ENCODE measurements around the gene XXYLT1. TPM values are rescaled to one million over a fixed set of nuclear protein-coding genes. Genes with fewer than 3 reads are reported as not detected.

Gene XXYLT1
- total RNA-seq, 1 donor from 2014 or later = 7.6 TPM

GRCh38 chr3:195203606-195204005 lies 67.4 kb downstream of the XXYLT1 start:
- ChIA-PET POLR2A (interaction anchor here (0.7 kb wide), 1 partner anchor 105 kb away, joined by 5 read pairs; no protein-coding TSS in a partner anchor), CTCF (no interaction called here)
- DNase-seq = no peak
- TF ChIP-seq CTCF (IDR thresholded peaks at IDR 0.05) = no peak
- Mint-ChIP-seq H3K36me3 (ENCODE audit: low read depth) (no peaks in the 10 kb centered on the region), H3K4me3 (no peak overlapping the region), H3K27ac (no peak overlapping the region), H3K9me3 (no peaks in the 10 kb centered on the region), H3K27me3 (no peaks in the 10 kb centered on the region), H3K4me1 (peaks cover 27% of the 10 kb centered on the region)
- intact Hi-C loops (cut with micrococcal nuclease) = loop anchor here (2.0 kb wide), 1 partner anchor 17 kb away; no protein-coding TSS in a partner anchor
- ATAC-seq (ENCODE audit: low read depth) = no peak

- CTCF ChIA-PET = no interaction called here
- H3K36me3 Mint-ChIP-seq (ENCODE audit: low read depth) = no peaks in the 10 kb centered on the region
- ATAC-seq (ENCODE audit: low read depth) (no peak), DNase-seq (no peak)
- no peaks in the 10 kb centered on the region for H3K9me3 Mint-ChIP-seq
- intact Hi-C loops (cut with micrococcal nuclease) = no loop called here
- no peak overlapping the region for H3K4me3 Mint-ChIP-seq
- no peaks in the 10 kb centered on the region for H3K27me3 Mint-ChIP-seq
- POLR2A ChIA-PET = no interaction called here
- H3K27ac Mint-ChIP-seq = no peak overlapping the region
- H3K4me1 Mint-ChIP-seq = peaks cover 30% of the 10 kb centered on the region
- no peak for TF ChIP-seq CTCF (IDR thresholded peaks at IDR 0.05)
Observed at GRCh38 chr3:195201295-195201694, 69.7 kb downstream of the XXYLT1 start.

GRCh38 chr3:195200010-195200822 lies 70.7 kb downstream of the XXYLT1 start:
- Mint-ChIP-seq H3K27me3 (no peaks in the 10 kb centered on the region), H3K9me3 (no peaks in the 10 kb centered on the region), H3K36me3 (ENCODE audit: low read depth) (no peaks in the 10 kb centered on the region), H3K4me1 (peaks cover 26% of the 10 kb centered on the region), H3K27ac (no peak overlapping the region), H3K4me3 (no peak overlapping the region)
- no peak for TF ChIP-seq CTCF (IDR thresholded peaks at IDR 0.05)
- intact Hi-C loops (cut with micrococcal nuclease) = no loop called here
- ChIA-PET POLR2A (no interaction called here), CTCF (no interaction called here)
- DNase-seq (no peak), ATAC-seq (ENCODE audit: low read depth) (no peak)

- intact Hi-C loops (cut with micrococcal nuclease) = no loop called here
- H3K4me1 Mint-ChIP-seq = peaks cover 21% of the 10 kb centered on the region
- H3K27ac Mint-ChIP-seq = no peak overlapping the region
- POLR2A ChIA-PET = no interaction called here
- H3K27me3 Mint-ChIP-seq = no peaks in the 10 kb centered on the region
- H3K36me3 Mint-ChIP-seq (ENCODE audit: low read depth) = no peaks in the 10 kb centered on the region
- no peak overlapping the region for H3K4me3 Mint-ChIP-seq
- no peak for ATAC-seq (ENCODE audit: low read depth)
- H3K9me3 Mint-ChIP-seq = no peaks in the 10 kb centered on the region
- no peak for DNase-seq
- CTCF ChIA-PET = no interaction called here
- TF ChIP-seq CTCF (IDR thresholded peaks at IDR 0.05) = no peak
Observed at GRCh38 chr3:195198426-195199346, 72.3 kb downstream of the XXYLT1 start.

Measured in activated B cell treated with CpG ODN at 0.5 μM for 24 hours (primary cell).